ENCODE data around the gene TTYH1.

- TF ChIP-seq CTCF (IDR thresholded peaks at IDR 0.05) (no peak), POLR2A (IDR thresholded peaks at IDR 0.05) (no peak)
These were observed 19.6 kb downstream of the TTYH1 start for GRCh38 chr19:54434873-54435214.

Measured in testis (tissue), 2 donors.